ENCODE results near the gene PEAR1. TPM values are rescaled to one million over a fixed set of nuclear protein-coding genes. Genes with fewer than 3 reads are reported as not detected.

Gene PEAR1
- total RNA-seq, 4 donors from 2014 or later: 11.2 to 21.9 (median 14.4) TPM

- Histone ChIP-seq H3K4me3 (replicated peaks in 1 of 3) (peak overlapping the region in 1 of 3 donors; percentile 14), H3K4me1 (peaks cover 19 to 26% of the 10 kb centered on the region in 2 donors), H3K36me3 (no peaks in the 10 kb centered on the region), H3K27me3 (peaks cover 20% of the 10 kb centered on the region), H3K27ac (no peak overlapping the region), H3K9me3 (no peaks in the 10 kb centered on the region)
- TF ChIP-seq POLR2A (IDR thresholded peaks at IDR 0.05): no peak
- peak; percentile 49 to 79 (median 66) for TF ChIP-seq CTCF (IDR thresholded peaks at IDR 0.05)
- intact Hi-C loops (cut with DNase I): loop anchor here (5.0 kb wide), 1 partner anchor 63 kb away; no protein-coding TSS in a partner anchor
- peak; percentile 22 to 30 for DNase-seq
- 3% methylated on average over 25 to 33 of the region's 35 CpGs for WGBS, 2 donors
Measured at GRCh38 chr1:156860113-156860627, 33.3 kb upstream of the PEAR1 start.

DNA sequence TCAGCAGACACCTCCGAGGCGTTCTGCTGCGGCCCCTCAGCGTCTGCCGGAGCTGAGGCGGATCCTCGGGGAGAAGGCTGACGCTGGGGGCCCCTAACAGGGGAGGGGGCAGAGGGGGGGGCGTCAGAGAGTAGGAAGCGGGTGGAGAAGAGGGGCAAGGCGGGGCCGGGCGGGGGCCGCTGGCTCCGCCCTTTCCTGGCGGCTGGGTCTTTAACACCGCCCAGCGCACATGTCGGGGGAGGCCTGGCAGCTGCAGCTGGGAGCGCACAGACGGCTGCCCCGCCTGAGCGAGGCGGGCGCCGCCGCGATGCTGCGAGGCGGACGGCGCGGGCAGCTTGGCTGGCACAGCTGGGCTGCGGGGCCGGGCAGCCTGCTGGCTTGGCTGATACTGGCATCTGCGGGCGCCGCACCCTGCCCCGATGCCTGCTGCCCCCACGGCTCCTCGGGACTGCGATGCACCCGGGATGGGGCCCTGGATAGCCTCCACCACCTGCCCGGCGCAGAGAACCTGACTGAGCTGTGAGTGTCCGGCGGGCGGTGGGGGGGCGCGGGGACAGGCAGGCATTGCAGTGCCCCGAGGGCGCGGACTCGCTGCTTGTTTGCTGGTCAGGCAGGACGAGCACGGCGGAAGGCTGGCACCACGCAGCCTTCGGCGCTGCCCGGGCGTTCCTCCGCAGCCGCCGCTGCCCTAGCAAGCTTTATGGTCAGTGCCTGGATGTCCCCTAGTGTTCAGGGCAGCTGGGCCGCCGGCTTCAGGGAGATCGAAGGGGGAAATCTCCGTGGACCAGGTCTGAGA lies 32.7 kb upstream of the PEAR1 start, which contains the start of gene NTRK1:
Gene NTRK1, plus strand, starts transcription at position 238 of the 796 bp plus-strand sequence. Its CDS starts 70 bp downstream, at position 308.
- 2 to 5% methylated on average over 22 to 30 of the region's 69 CpGs for WGBS, 2 donors
- H3K4me1 ChIP-seq: peaks cover 19 to 26% of the 10 kb centered on the region in 2 donors
- no peaks in the 10 kb centered on the region for H3K36me3 ChIP-seq
- peaks cover 20% of the 10 kb centered on the region for H3K27me3 ChIP-seq
- H3K9me3 ChIP-seq: no peaks in the 10 kb centered on the region
- intact Hi-C loops (cut with DNase I): loop anchor here (5.0 kb wide), 1 partner anchor 64 kb away; no protein-coding TSS in a partner anchor
- no peak for TF ChIP-seq POLR2A (IDR thresholded peaks at IDR 0.05)
- no peak for TF ChIP-seq CTCF (IDR thresholded peaks at IDR 0.05)
- peak in 1 of 2 donors; percentile 26 for DNase-seq
- H3K27ac ChIP-seq: no peak within 1 kb of the TSS
- peak within 1 kb of the TSS in 1 of 3 donors; percentile 14 for H3K4me3 ChIP-seq (replicated peaks in 1 of 3)

DNA sequence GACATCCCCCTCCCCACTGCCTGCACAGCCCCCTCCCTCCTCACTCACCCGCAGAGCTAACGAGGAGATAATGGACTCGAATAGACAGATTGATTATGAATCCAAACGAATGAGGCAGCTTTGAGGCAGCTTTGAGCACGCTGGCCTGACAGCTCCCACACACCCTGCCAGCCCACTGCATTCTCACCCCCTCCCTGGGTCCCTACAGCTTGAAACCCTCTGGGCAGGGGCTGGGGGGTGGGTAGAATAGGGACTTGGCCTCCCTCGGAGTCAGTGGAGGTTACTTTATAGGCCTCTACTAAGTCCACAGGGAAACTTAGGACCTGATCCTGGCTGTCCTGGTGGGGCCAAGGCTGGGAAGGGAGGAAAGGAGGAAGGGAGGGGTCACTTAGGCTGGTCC lies 30.9 kb upstream of the PEAR1 start:
- TF ChIP-seq CTCF (IDR thresholded peaks at IDR 0.05) (no peak), POLR2A (IDR thresholded peaks at IDR 0.05) (no peak)
- H3K9me3 ChIP-seq: no peaks in the 10 kb centered on the region
- no peak for DNase-seq
- peaks cover 19 to 26% of the 10 kb centered on the region in 2 donors for H3K4me1 ChIP-seq
- intact Hi-C loops (cut with DNase I): loop anchor here (5.0 kb wide), 1 partner anchor 65 kb away; no protein-coding TSS in a partner anchor
- 84 to 87% methylated on average over 6 of the region's 6 CpGs for WGBS, 2 donors
- H3K36me3 ChIP-seq: no peaks in the 10 kb centered on the region
- H3K4me3 ChIP-seq (replicated peaks in 1 of 3): no peak overlapping the region
- H3K27me3 ChIP-seq: peaks cover 20% of the 10 kb centered on the region
- no peak overlapping the region for H3K27ac ChIP-seq

- H3K4me3 ChIP-seq (replicated peaks in 1 of 3): no peak overlapping the region
- no peaks in the 10 kb centered on the region for H3K36me3 ChIP-seq
- peaks cover 20% of the 10 kb centered on the region for H3K27me3 ChIP-seq
- WGBS, 2 donors: 73 to 76% methylated on average over 10 of the region's 10 CpGs
- TF ChIP-seq POLR2A (IDR thresholded peaks at IDR 0.05): no peak
- TF ChIP-seq CTCF (IDR thresholded peaks at IDR 0.05): no peak
- intact Hi-C loops (cut with DNase I): loop anchor here (5.0 kb wide), 1 partner anchor 66 kb away; no protein-coding TSS in a partner anchor
- H3K27ac ChIP-seq: no peak overlapping the region
- no peak for DNase-seq
- peaks cover 19 to 26% of the 10 kb centered on the region in 2 donors for H3K4me1 ChIP-seq
- H3K9me3 ChIP-seq: no peaks in the 10 kb centered on the region
Measured at GRCh38 chr1:156862997-156863599, 30.4 kb upstream of the PEAR1 start.

All from thyroid gland (tissue), 4 donors.